T-helper 2 cell treated with Interferon-gamma antibody and Interleukin-4, amounts not matched to agents 100 ng/mL and 5 ng/mL, for 36 hours (primary cell): Measurements from ENCODE around the gene UCHL5. TPM values are rescaled to one million over a fixed set of nuclear protein-coding genes. Genes with fewer than 3 reads are reported as not detected.

ENCODE experiments used
- intact Hi-C: fragments of 100-400 bp; cut with micrococcal nuclease; formaldehyde crosslinking; loops from one replicate; pipeline ENCODE4 v1.15.1; 2023
- total RNA-seq: library from RNA; stranded (reverse); gene quantifications from 2 replicates; pipeline ENCODE4 v1.2.3, GENCODE V29; 2022

The UCHL5 gene
- total RNA-seq, 1 donor from 2014 or later, result 60.1 TPM

DNA sequence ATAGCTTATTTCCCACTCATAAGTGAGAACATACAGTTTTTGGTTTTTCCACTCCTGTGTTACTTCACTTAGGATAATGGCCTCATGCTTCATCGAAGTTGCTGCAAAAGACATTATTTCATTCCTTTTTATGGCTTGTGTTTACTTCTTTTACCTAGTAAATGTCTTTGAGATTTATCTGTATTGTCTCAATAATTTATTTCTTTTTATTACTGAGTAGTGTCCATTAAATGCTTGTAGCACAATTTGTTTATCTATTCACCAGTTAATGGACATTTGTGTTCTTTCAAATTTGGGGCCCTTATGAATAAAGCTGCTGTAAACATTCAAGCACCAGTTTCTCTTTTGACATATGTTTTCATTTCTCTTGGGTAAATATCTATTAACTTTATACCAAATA is 86.0 kb downstream of the UCHL5 start:
- intact Hi-C loops, result no loop called here

DNA sequence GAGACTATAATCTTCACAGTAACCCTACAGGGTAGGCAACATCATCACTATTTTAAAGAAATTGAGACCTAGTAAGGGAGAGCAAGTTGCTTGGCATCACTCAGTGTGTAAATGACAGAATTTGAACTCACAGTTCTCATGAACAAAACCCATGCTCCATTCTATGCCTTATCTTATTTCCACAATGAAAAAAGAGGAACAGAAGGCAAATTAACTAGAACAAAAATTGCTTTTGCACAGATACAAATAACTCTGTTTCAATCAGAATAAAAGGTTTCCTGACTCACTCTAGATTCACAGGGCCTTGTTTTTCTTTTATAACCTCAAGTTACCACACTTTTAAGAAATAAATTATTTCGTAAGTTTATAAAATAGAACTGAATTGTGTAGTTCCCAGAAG is 90.1 kb downstream of the UCHL5 start:
- intact Hi-C loops, result no loop called here

DNA sequence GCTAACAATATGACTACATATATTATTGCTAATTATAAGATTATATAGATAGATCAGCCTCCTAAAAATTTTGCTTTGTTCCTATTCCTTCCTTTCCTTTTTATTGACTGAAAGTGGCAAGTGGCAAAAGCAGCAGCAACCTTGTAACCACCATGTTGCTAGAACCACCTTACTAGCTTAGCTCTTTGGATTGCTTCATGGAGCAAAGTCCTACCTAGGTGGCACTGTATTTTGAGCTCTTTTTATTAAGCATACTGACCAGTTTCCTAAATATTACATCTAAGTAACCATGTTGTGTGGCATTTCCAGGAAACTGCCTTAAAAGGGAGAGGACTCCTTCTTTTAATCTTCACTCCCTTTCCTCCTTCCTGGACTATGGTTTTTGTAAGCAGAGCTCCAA is 90.8 kb downstream of the UCHL5 start:
- intact Hi-C loops, result no loop called here

DNA sequence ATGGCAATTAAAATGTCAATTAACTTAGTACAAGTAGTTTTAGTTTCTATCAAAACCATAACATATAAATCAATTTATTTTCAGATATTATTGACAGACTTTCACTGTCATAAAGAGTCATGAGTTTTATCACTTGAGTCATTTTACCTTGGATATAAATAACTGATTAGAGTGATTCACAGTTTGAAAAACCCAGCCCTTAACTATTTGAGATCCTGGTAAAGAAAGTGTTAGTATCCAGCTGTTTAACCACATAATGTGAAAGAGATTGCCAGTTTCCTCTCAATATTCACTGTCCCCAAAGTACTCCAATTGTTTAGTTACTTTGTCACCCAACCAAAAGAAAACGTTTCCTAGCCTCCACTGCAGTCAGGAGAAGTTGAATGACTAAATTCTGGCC is 91.3 kb downstream of the UCHL5 start:
- intact Hi-C loops, result no loop called here

DNA sequence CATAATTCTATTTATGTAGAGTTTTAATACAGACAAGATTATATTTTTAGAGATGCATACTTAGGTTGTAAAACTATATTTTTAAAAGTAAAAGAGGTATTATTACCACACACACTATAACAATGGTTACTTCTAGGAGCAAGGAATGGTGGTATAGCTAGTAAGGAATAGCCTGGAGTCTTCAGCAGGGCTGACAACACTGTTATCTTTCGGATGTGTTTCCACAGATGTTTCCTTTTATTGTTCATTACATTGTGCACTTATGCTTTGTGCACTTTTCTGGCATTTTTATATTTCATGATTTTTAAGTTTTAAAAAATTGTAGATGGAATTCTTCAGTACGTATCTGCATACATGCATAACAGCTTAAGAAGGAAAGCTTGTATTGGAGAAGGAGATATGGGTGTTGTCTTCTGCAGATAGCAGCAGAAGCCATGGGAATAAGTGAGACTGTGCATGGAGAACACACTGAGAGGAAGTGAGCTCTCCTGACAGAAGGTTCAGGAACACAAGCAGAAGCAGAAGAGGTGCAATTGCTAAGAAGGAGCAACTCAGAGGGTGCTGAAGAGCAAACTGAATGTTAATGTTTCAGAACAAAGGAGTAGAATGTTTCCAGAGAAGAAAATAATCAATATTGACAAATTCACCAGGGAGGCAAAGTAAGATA is 91.8 kb downstream of the UCHL5 start:
- intact Hi-C loops, result no loop called here

DNA sequence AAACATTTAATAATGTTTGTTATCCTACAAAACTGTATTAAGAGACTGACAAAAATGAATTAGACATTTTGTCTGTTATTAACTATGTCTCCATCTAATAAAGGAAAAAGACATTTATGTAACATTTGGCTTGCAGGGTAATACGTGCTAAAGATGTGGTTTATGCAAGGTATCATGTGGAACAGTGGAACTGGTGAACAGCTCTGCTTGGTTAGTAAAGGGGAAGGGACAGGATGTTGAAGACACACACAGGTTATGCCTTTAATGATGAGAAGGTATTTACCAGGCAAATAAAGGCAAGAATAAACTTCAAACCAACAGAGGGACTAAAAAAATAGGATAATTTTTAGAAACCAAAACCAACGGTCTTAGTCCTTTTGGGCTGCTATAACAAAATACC is 93.1 kb downstream of the UCHL5 start:
- intact Hi-C loops, result no loop called here

DNA sequence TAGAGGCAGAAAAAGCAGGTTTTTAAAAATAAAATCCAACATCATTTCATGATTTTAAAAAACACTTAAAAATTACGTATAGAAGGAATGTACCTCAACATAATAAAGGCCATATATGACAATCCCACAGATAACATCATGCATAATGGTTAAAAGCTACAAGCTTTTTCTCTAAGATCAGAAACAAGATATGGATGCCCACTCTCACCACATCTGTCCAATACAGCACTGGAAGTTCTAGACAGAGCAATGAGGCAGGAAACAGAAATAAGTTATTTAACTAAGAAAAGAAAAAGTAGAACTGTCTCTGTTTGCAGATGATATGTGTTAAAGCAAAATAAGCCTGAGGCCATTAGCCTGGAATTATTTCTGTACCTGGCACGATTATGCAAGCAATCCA is 96.3 kb downstream of the UCHL5 start:
- intact Hi-C loops, result no loop called here

Other genes with a start within 250 kb of the UCHL5 start
- gene RO60, start 252 bp upstream of the UCHL5 start, total RNA-seq, result 53.0 and 54.7 TPM in 2 replicates
- gene GLRX2, start 46.1 kb upstream of the UCHL5 start, total RNA-seq, result 24.3 and 24.4 TPM in 2 replicates
- gene CDC73, start 62.7 kb upstream of the UCHL5 start, total RNA-seq, result 54.2 TPM in 2 replicates
- 0.50 and 0.80 TPM in 2 replicates for gene B3GALT2, start 127.3 kb upstream of the UCHL5 start, total RNA-seq